Mesenchymal stem cell (in vitro differentiated cells and primary cell): ENCODE measurements around the gene SPPL2A.

Source experiments
- DNase-seq: peaks from one replicate; pipeline ENCODE4 v3.0.0-alpha.2; 2013
- H2AFZ ChIP-seq: one replicate; pipeline ENCODE4 v1.6.1; 2013; ENCODE audit warnings: low read depth, mild to moderate bottlenecking, control low read depth, inconsistent platforms, low read length, moderate library complexity
- H2AK5ac ChIP-seq: 2 replicates; pipeline ENCODE4 v1.6.1; 2013; ENCODE audit warnings: low read length, moderate library complexity, mild to moderate bottlenecking, inconsistent platforms; ENCODE audit not compliant: severe bottlenecking
- H2BK120ac ChIP-seq: one replicate; pipeline ENCODE4 v1.6.1; 2013; ENCODE audit warnings: low read depth, mild to moderate bottlenecking, inconsistent platforms, low read length, moderate library complexity
- H2BK12ac ChIP-seq, 2 experiments: one replicate each; pipeline ENCODE4 v1.6.1; 2013; ENCODE audit warnings: inconsistent platforms in 2 of 2, low read length in 2 of 2, mild to moderate bottlenecking in 2 of 2, moderate library complexity in 2 of 2, control low read depth in 1 of 2
- H2BK15ac ChIP-seq: one replicate; pipeline ENCODE4 v1.6.1; 2013; ENCODE audit warnings: mild to moderate bottlenecking, low read depth, inconsistent platforms; ENCODE audit not compliant: poor library complexity, severe bottlenecking
- H2BK5ac ChIP-seq: 2 replicates; pipeline ENCODE4 v1.6.1; 2013; ENCODE audit warnings: low read depth, mild to moderate bottlenecking, low read length, control low read depth, inconsistent platforms; ENCODE audit not compliant: poor library complexity, severe bottlenecking
- H3K14ac ChIP-seq, 2 experiments: one replicate each; pipeline ENCODE4 v1.6.1; 2013; ENCODE audit warnings: inconsistent platforms in 2 of 2, low read length in 2 of 2, control low read depth in 1 of 2, mild to moderate bottlenecking in 1 of 2, moderate library complexity in 1 of 2
- H3K18ac ChIP-seq, 2 experiments: one replicate each; pipeline ENCODE4 v1.6.1; 2013; ENCODE audit warnings: inconsistent platforms in 2 of 2, low read length in 2 of 2, control low read depth in 1 of 2, low read depth in 1 of 2, mild to moderate bottlenecking in 1 of 2
- H3K23ac ChIP-seq, 2 experiments: one replicate each; pipeline ENCODE4 v1.6.1; 2013; ENCODE audit warnings: inconsistent platforms in 2 of 2, low read length in 2 of 2, mild to moderate bottlenecking in 2 of 2, moderate library complexity in 2 of 2, control low read depth in 1 of 2
- H3K27ac ChIP-seq: 2 replicates; pipeline ENCODE4 v1.5.1; 2013; ENCODE audit warnings: mild to moderate bottlenecking, moderate library complexity, low read length, control low read depth, inconsistent platforms; ENCODE audit not compliant: poor library complexity, severe bottlenecking
- H3K27me3 ChIP-seq, 2 experiments: 2 replicates each; pipeline versions ENCODE4 v1.6.1 to v1.7.0; 2013; ENCODE audit warnings: low read length in 2 of 2, mild to moderate bottlenecking in 2 of 2, moderate library complexity in 2 of 2, control low read depth in 1 of 2, inconsistent platforms in 1 of 2; ENCODE audit not compliant: control insufficient read depth in 1 of 2, insufficient read depth in 1 of 2
- H3K36me3 ChIP-seq, 2 experiments: 2 replicates each; pipeline versions ENCODE4 v1.6.1 to v1.7.0; 2013; ENCODE audit warnings: low read length in 2 of 2, control low read depth in 1 of 2, inconsistent platforms in 1 of 2, low read depth in 1 of 2, mild to moderate bottlenecking in 1 of 2; ENCODE audit not compliant: insufficient read depth in 2 of 2, control insufficient read depth in 1 of 2
- H3K4ac ChIP-seq, 2 experiments: one replicate each; pipeline ENCODE4 v1.6.1; 2013; ENCODE audit warnings: inconsistent platforms in 2 of 2, low read length in 2 of 2, mild to moderate bottlenecking in 2 of 2, moderate library complexity in 2 of 2, control low read depth in 1 of 2, low read depth in 1 of 2
- H3K4me1 ChIP-seq: 2 replicates; pipeline ENCODE4 v1.6.1; 2013; ENCODE audit warnings: low read depth, low read length, control low read depth; ENCODE audit not compliant: control insufficient read depth, insufficient read depth
- H3K4me2 ChIP-seq: 2 replicates; pipeline ENCODE4 v1.6.1; 2013; ENCODE audit warnings: low read length, mild to moderate bottlenecking, inconsistent platforms; ENCODE audit not compliant: poor library complexity, severe bottlenecking
- H3K4me3 ChIP-seq, 2 experiments: 2 replicates each; pipeline versions ENCODE4 v1.5.1 to v1.7.0; 2013; ENCODE audit warnings: low read length in 2 of 2, mild to moderate bottlenecking in 2 of 2, control low read depth in 1 of 2, low read depth in 1 of 2; ENCODE audit not compliant: insufficient read depth in 1 of 2
- H3K79me1 ChIP-seq: replicated peaks from 2 replicates; pipeline ENCODE4 v1.6.1; 2013; ENCODE audit warnings: mild to moderate bottlenecking, control low read depth, low read length, inconsistent platforms; ENCODE audit not compliant: poor library complexity, severe bottlenecking
- H3K9ac ChIP-seq: 2 replicates; pipeline ENCODE4 v1.7.0; 2013; ENCODE audit warnings: mild to moderate bottlenecking, low read length, moderate library complexity
- H3K9me3 ChIP-seq: 2 replicates; pipeline ENCODE4 v1.7.0; 2013; ENCODE audit warnings: mild to moderate bottlenecking, low read length; ENCODE audit not compliant: control insufficient read depth
- H4K8ac ChIP-seq: one replicate; pipeline ENCODE4 v1.6.1; 2013; ENCODE audit warnings: inconsistent platforms, mild to moderate bottlenecking, low read length, moderate library complexity
- H4K91ac ChIP-seq: one replicate; pipeline ENCODE4 v1.6.1; 2013; ENCODE audit warnings: mild to moderate bottlenecking, low read length, inconsistent platforms
- WGBS: methylation state at CpG from one replicate; pipeline ENCODE4 v1.1.7; 2013; ENCODE audit warnings: mixed read lengths; 5-methylcytosine and 5-hydroxymethylcytosine counted together

Gene SPPL2A

GRCh38 chr15:50758712-50759205, 6.7 kb downstream of the SPPL2A start:
- WGBS = 92% methylated on average over 2 of the region's 4 CpGs

DNA sequence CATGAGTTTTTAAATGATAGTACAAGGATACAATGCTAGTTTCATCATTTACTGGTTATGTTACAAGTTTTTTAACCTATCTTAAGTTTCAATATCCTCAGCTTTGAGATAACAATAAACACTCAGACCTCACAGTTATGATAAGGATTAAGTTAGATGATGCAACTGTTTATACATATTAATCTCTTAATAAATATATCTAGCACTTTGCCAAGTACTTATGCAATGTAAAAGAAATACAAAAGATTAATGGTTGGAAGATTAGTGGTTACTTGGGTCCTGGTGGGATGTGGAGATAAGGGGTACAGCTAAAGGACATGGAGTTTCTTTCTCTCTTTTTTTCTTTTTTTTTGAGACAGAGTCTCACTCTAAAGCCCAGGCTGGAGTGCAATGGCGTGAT, 12.0 kb downstream of the SPPL2A start:
- Histone ChIP-seq H3K27ac (no peak overlapping the region), H3K14ac (no peak overlapping the region), H3K36me3 (peaks cover 0 to 3% of the 10 kb centered on the region in 2 experiments), H4K8ac (no peak overlapping the region), H3K4me2 (no peak overlapping the region), H3K27me3 (no peaks in the 10 kb centered on the region), H3K9ac (no peak overlapping the region), H2BK15ac (no peak overlapping the region), H4K91ac (no peak overlapping the region), H3K9me3 (no peaks in the 10 kb centered on the region), H3K18ac (no peak overlapping the region), H2AK5ac (no peak overlapping the region), H2BK120ac (no peak overlapping the region), H3K4ac (no peak overlapping the region), H2BK12ac (no peak overlapping the region), H3K23ac (no peak overlapping the region), H3K4me1 (peaks cover 3% of the 10 kb centered on the region), H2AFZ (no peak overlapping the region), H2BK5ac (no peak overlapping the region), H3K4me3 (no peak overlapping the region), H3K79me1 (peaks cover 6% of the 10 kb centered on the region)
- peak; percentile 49 for DNase-seq
- WGBS = 86% methylated on average over 1 of the region's 1 CpG

More at GRCh38 chr15:50758712-50759205, 6.7 kb downstream of the SPPL2A start:
- Histone ChIP-seq H2BK12ac (no peak overlapping the region), H3K9ac (no peak overlapping the region), H2BK5ac (no peak overlapping the region), H3K4me1 (peaks cover 6% of the 10 kb centered on the region), H3K14ac (no peak overlapping the region), H4K8ac (no peak overlapping the region), H2AFZ (no peak overlapping the region), H3K9me3 (no peaks in the 10 kb centered on the region), H3K27ac (no peak overlapping the region), H2AK5ac (no peak overlapping the region), H4K91ac (no peak overlapping the region), H3K36me3 (no peaks in the 10 kb centered on the region), H3K4me3 (no peak overlapping the region), H3K23ac (no peak overlapping the region), H3K4ac (no peak overlapping the region), H2BK120ac (no peak overlapping the region), H3K27me3 (no peaks in the 10 kb centered on the region), H3K18ac (no peak overlapping the region), H3K79me1 (peaks cover 2% of the 10 kb centered on the region), H3K4me2 (no peak overlapping the region), H2BK15ac (no peak overlapping the region)
- DNase-seq = no peak

DNA sequence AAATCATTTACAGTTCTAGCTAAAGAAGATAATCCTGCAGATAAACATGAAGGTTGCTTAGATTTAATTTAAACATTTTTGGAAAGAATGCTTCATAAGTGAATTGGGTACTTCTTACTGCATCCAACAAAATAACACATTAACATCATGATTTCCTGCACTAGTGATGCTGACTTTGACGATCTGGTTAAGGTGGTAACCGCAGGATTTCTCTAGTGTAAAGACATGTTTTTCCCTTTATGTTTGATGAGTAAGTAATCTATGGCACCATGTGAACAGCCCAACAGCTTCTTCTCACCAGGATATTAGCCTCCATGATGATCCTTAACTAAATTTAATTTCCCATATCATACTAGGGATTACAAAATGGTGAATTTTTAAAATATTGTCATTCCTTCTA, 14.1 kb downstream of the SPPL2A start:
- Histone ChIP-seq H2BK15ac (no peak overlapping the region), H3K4ac (no peak overlapping the region), H3K4me3 (no peak overlapping the region), H3K4me1 (peaks cover 5% of the 10 kb centered on the region), H3K27ac (no peak overlapping the region), H3K9ac (no peak overlapping the region), H3K23ac (no peak overlapping the region), H2BK5ac (no peak overlapping the region), H4K8ac (no peak overlapping the region), H4K91ac (no peak overlapping the region), H3K79me1 (peaks cover 6% of the 10 kb centered on the region), H3K27me3 (no peaks in the 10 kb centered on the region), H3K36me3 (peaks cover 0 to 15% of the 10 kb centered on the region in 2 experiments), H3K9me3 (no peaks in the 10 kb centered on the region), H3K14ac (no peak overlapping the region), H2BK120ac (no peak overlapping the region), H2BK12ac (no peak overlapping the region), H2AFZ (no peak overlapping the region), H2AK5ac (no peak overlapping the region), H3K4me2 (no peak overlapping the region), H3K18ac (no peak overlapping the region)
- DNase-seq = no peak
- no CpG with 5 or more reads among the region's 2 CpGs for WGBS

DNA sequence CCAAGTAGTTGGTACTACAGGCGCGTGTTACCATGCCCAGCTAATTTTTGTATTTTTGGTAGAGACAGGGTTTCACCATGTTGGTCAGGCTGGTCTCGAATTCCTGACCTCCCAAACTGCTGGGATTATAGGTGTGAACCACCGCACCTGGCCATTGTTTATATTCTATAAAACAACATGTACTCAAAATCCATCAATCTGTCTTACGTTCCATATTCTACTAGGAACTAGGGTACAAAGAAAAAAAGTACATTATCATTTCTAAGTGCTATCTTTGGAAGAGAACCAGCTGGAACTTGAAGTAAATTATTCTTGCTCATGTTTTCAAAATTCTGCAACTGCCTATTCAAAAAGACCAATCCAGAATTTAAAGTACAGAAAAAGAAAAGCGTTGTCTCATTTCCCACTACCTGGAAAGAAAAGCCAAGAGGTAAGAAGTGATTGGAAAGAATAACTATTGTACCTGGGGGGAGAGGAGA, 15.2 kb downstream of the SPPL2A start:
- no peak overlapping the region for H3K4ac ChIP-seq
- H3K18ac ChIP-seq = no peak overlapping the region
- no peak overlapping the region for H4K8ac ChIP-seq
- DNase-seq = no peak
- peaks cover 2 to 16% of the 10 kb centered on the region in 2 experiments for H3K36me3 ChIP-seq
- H3K27me3 ChIP-seq = no peaks in the 10 kb centered on the region
- no peak overlapping the region for H2BK12ac ChIP-seq
- no peak overlapping the region for H3K14ac ChIP-seq
- H3K4me3 ChIP-seq = no peak overlapping the region
- H2AK5ac ChIP-seq = no peak overlapping the region
- no peak overlapping the region for H3K27ac ChIP-seq
- no peak overlapping the region for H2BK120ac ChIP-seq
- no peak overlapping the region for H3K4me2 ChIP-seq
- H3K79me1 ChIP-seq = peaks cover 10% of the 10 kb centered on the region
- H3K4me1 ChIP-seq = peaks cover 6% of the 10 kb centered on the region
- no peaks in the 10 kb centered on the region for H3K9me3 ChIP-seq
- H2AFZ ChIP-seq = no peak overlapping the region
- H2BK15ac ChIP-seq = no peak overlapping the region
- H2BK5ac ChIP-seq = peak overlapping the region; percentile 14
- H4K91ac ChIP-seq = no peak overlapping the region
- no peak overlapping the region for H3K23ac ChIP-seq
- 93% methylated on average over 3 of the region's 6 CpGs for WGBS
- H3K9ac ChIP-seq = no peak overlapping the region
